Stimulated activated CD8-positive, alpha-beta memory T cell treated with anti-CD3 and anti-CD28 coated beads, Interleukin-15, amount 100 ng/mL, for 48 hours (primary cell): ENCODE measurements around the gene GORASP2.

Experiments
- DNase-seq, 2 donors: peaks; one replicate each; pipeline ENCODE4 v3.0.0-alpha.2; 2020; ENCODE audit warnings: low read depth in 2 of 2

The GORASP2 gene

DNA sequence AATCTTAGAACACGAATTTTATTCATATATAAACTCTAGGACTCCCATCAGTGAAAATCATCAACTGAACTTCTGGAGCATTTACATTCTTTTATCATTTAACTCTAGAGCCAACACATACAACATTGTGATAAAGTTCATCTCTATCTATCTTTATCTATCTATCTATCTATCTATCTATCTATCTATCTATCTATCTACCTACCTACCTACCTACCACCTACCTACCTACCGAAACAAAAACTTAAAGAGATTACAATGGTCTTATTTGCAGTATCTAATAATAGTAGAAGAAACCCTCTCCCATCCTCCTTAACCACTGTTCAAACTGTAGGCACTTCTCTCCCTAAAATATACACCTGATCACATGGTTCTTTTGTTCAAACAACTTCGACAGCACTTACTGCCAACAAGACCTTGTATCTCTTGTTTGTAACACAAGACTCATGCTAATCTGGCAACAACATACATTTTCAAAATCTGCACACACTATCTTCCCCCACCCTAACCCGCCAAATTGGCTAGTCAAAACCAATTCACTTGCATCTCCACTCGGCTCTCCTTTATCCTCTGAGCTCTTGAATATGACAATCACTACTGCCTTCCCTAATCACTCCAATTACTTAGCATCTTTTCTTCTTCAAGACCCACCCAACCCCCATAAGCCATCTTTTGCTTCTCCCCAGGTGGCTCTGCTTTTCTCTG lies 69.0 kb downstream of the GORASP2 start:
- no peak for DNase-seq

- no peak for DNase-seq
Measured at GRCh38 chr2:170999654-171000053, 70.6 kb downstream of the GORASP2 start.

GRCh38 chr2:171004363-171004762 lies 75.3 kb downstream of the GORASP2 start:
- DNase-seq: no peak

DNA sequence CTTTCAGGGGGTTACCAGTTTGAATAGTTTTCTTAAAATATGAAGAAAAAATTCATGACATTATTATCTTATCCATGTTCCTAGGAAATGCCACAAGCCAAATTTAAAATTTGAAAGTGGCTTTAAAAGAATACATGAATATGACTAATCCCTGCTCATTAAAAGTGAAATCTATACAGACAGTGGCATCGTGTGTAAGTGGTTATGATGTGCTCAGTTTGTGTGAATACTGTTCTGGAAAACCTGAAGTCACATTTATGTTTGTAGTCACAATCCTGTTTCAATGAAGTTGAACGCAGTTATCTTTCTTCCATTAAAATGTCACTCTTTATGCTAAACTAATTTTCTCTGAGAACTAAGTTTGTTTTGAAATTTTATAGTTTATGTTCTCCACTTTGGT lies 75.8 kb downstream of the GORASP2 start:
- DNase-seq: no peak

- no peak for DNase-seq
Measured at GRCh38 chr2:171008550-171009205, 79.6 kb downstream of the GORASP2 start.

GRCh38 chr2:171009386-171009785 lies 80.3 kb downstream of the GORASP2 start:
- DNase-seq: no peak

DNA sequence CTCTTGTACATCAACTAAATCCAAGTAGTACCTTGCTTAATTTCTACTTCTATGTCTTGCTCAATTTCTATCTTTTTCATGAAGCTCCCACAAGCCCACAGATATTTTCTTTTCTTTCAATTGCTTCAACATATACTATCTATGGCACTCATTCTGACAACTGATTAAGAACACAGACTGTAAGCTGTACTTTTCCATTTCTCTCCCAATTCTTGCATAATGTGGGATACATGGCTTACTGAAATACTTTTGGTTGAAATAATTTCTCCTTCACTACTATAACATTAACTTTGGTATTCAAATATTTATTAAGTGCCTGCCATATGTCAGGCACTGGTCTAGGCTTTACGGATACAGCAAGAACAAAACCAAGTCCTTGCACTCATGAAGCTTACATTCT lies 84.8 kb downstream of the GORASP2 start:
- DNase-seq: no peak

DNA sequence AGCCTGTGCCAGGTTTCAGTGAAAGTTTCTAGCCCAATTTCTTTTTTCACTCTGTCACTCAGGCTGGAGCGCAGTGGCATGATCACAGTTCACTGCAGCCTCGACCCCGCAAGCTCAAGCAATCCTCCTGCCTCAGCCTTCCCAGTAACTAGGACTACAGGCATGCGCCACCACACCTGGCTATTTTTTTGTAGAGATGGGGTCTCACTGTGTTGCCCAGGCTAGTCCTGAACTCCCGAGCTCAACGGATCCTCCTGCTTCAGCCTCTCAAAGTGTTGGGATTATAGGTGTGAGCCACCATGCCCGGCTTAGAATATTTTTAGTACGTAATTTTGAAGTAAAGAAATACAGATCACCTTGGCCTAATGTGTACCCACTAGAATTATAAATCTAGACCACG lies 87.1 kb downstream of the GORASP2 start:
- no peak for DNase-seq
